Measurements from ENCODE around the gene METTL2B. TPM values are rescaled to one million over a fixed set of nuclear protein-coding genes. Genes with fewer than 3 reads are reported as not detected.

METTL2B gene
- total RNA-seq, 1 donor from 2014 or later = 35.7 TPM

GRCh38 chr7:128450913-128451312 is 25.6 kb upstream of the METTL2B start:
- ATAC-seq (ENCODE audit: low read depth) (no peak), DNase-seq (no peak)
- intact Hi-C loops (cut with micrococcal nuclease) = no loop called here
- Mint-ChIP-seq H3K4me1 (peaks cover 26% of the 10 kb centered on the region), H3K9me3 (no peaks in the 10 kb centered on the region), H3K36me3 (ENCODE audit: low read depth) (no peaks in the 10 kb centered on the region), H3K27me3 (no peaks in the 10 kb centered on the region), H3K4me3 (no peak overlapping the region), H3K27ac (peak overlapping the region; percentile 70)
- POLR2A ChIA-PET = interaction anchor here (0.6 to 5.3 kb wide), 2 partner anchors 9 to 22 kb away, joined by 3 to 51 read pairs; no protein-coding TSS in a partner anchor
- TF ChIP-seq, protein P1, sequence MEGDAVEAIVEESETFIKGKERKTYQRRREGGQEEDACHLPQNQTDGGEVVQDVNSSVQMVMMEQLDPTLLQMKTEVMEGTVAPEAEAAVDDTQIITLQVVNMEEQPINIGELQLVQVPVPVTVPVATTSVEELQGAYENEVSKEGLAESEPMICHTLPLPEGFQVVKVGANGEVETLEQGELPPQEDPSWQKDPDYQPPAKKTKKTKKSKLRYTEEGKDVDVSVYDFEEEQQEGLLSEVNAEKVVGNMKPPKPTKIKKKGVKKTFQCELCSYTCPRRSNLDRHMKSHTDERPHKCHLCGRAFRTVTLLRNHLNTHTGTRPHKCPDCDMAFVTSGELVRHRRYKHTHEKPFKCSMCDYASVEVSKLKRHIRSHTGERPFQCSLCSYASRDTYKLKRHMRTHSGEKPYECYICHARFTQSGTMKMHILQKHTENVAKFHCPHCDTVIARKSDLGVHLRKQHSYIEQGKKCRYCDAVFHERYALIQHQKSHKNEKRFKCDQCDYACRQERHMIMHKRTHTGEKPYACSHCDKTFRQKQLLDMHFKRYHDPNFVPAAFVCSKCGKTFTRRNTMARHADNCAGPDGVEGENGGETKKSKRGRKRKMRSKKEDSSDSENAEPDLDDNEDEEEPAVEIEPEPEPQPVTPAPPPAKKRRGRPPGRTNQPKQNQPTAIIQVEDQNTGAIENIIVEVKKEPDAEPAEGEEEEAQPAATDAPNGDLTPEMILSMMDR (IDR thresholded peaks at IDR 0.05) = no peak
- CTCF ChIA-PET = interaction anchor here (7.4 kb wide), 1 partner anchor 23 kb away, joined by 121 read pairs; no protein-coding TSS in a partner anchor

DNA sequence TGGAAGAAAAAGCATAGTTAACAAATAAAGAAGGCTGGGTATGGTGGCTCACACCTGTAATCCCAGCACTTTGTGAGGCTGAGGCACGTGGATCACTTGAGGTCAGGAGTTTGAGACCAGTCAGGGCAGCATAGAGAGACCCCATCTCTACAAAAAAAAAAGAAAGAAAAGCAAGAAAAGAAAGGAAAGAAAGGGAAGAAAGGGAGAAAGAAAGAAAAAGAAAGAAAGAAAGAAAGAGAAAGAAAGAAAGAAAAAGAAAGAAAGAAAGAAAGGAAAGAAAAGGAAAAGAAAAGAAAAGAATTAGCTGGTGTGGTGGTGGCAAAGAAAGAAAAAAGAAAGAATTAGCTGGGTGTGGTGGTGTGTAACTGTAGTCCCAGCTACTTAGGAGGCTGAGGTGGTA is 24.0 kb upstream of the METTL2B start:
- TF ChIP-seq, protein P1 (IDR thresholded peaks at IDR 0.05) = no peak
- Mint-ChIP-seq H3K9me3 (no peaks in the 10 kb centered on the region), H3K27ac (peak overlapping the region; percentile 51), H3K27me3 (no peaks in the 10 kb centered on the region), H3K4me3 (no peak overlapping the region), H3K4me1 (peaks cover 33% of the 10 kb centered on the region), H3K36me3 (ENCODE audit: low read depth) (peaks cover 7% of the 10 kb centered on the region)
- no peak for ATAC-seq (ENCODE audit: low read depth)
- ChIA-PET POLR2A (interaction anchor here (0.6 to 5.3 kb wide), 3 partner anchors 10 to 736 kb away, joined by 3 to 51 read pairs (median 17); no protein-coding TSS in a partner anchor), CTCF (interaction anchor here (7.4 kb wide), 1 partner anchor 25 kb away, joined by 121 read pairs; no protein-coding TSS in a partner anchor)
- no peak for DNase-seq
- intact Hi-C loops (cut with micrococcal nuclease) = no loop called here

GRCh38 chr7:128453836-128454804 is 22.4 kb upstream of the METTL2B start:
- intact Hi-C loops (cut with micrococcal nuclease) = no loop called here
- Mint-ChIP-seq H3K27ac (peak overlapping the region; percentile 100), H3K4me1 (peaks cover 43% of the 10 kb centered on the region), H3K36me3 (ENCODE audit: low read depth) (peaks cover 12% of the 10 kb centered on the region), H3K9me3 (no peaks in the 10 kb centered on the region), H3K4me3 (peak overlapping the region; percentile 60), H3K27me3 (no peaks in the 10 kb centered on the region)
- ATAC-seq (ENCODE audit: low read depth) (no peak), DNase-seq (no peak)
- TF ChIP-seq, protein P1 (IDR thresholded peaks at IDR 0.05) = no peak
- POLR2A ChIA-PET = interaction anchor here (1.2 to 5.3 kb wide), 4 partner anchors 12 to 1751 kb away, joined by 4 to 51 read pairs (median 12); partner anchors contain the start of gene TMEM209
- CTCF ChIA-PET = interaction anchor here (7.4 kb wide), 1 partner anchor 26 kb away, joined by 121 read pairs; no protein-coding TSS in a partner anchor

DNA sequence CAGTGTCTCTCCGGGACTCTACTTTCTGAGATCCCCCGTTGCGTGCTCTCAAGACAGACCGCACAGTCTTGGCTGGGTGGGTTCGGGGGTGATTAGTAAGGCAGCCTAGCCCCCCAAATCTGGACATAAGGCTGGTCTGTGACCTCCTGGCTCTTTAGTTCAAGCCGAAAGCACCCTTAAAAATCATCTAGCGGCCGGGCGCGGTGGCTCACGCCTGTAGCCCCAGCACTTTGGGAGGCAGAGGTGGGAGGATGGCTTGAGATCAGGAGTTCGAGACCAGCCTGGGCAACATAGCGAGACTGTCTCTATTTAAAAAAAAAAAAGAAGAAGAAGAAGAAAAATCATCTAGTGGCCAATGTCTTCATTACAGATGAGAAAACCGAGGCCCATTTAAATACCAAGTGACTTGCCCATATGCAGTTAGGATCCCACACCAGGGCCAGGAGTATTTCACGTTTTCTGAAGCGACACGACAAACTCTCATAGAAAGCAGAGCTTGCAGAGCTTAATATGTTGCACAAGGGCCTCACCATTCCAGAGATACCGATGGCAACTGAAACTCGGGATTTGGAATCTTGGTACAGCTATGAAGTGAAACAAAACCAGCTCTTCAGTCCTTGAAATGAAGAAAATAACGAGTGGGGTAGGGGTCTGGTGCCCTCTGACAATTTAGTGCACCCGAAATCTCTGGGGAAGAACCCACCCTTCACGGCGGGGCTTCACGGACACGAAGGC is 21.6 kb upstream of the METTL2B start:
- TF ChIP-seq, protein P1 (IDR thresholded peaks at IDR 0.05) = no peak
- ChIA-PET POLR2A (interaction anchor here (0.6 to 5.3 kb wide), 12 partner anchors 11 to 1494 kb away, joined by 3 to 61 read pairs (median 7); partner anchors contain the start of gene METTL2B), CTCF (interaction anchor here (0.5 to 7.4 kb wide), 6 partner anchors 9 to 107 kb away, joined by 3 to 121 read pairs (median 4); no protein-coding TSS in a partner anchor)
- H3K27ac Mint-ChIP-seq = peak overlapping the region; percentile 100
- intact Hi-C loops (cut with micrococcal nuclease) = loop anchor here (1.0 to 5.0 kb wide), 7 partner anchors 18 to 803 kb away; partner anchors contain the start of genes IMPDH1, METTL2B and SND1
- DNase-seq = no peak
- H3K4me3 Mint-ChIP-seq = peak overlapping the region; percentile 95
- peaks cover 12% of the 10 kb centered on the region for H3K36me3 Mint-ChIP-seq (ENCODE audit: low read depth)
- peaks cover 51% of the 10 kb centered on the region for H3K4me1 Mint-ChIP-seq
- no peak for ATAC-seq (ENCODE audit: low read depth)
- H3K27me3 Mint-ChIP-seq = no peaks in the 10 kb centered on the region
- no peaks in the 10 kb centered on the region for H3K9me3 Mint-ChIP-seq
